SKM-1 (cell line): ENCODE data around the gene ZBTB40.

Experiments
- DNase-seq: peaks from one replicate; lab custom pipeline; 2025; ENCODE audit not compliant: unreplicated experiment; lab: John Stamatoyannopoulos, UW

Gene ZBTB40

DNA sequence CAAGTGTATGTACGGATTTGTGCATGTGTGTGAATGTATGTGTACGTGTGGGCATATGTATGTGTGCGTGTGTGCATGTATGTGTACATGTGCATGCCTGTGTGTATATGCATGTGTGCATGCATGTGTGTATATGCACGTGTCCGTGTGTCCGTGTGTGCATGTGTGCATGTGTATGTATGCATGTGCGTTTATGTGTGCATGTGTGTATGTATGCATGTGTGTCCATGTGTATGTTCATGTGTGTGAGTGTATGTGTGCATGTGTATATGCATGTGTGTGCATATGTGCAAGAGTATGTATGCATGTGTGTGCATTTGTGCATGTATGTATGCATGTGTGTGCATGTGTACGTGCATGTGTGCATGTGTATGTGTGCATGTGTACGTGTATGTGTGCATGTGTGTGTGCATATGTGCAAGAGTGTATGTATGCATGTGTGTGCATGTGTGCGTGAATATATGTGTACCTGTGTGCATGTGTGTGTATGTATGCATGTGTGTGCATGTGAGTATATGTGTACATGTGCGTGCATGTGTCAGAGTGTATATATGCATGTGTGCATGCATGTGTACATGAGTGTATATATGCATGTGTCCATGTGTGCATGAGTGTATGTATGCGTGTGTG is 127.2 kb downstream of the ZBTB40 start:
- no peak for DNase-seq

DNA sequence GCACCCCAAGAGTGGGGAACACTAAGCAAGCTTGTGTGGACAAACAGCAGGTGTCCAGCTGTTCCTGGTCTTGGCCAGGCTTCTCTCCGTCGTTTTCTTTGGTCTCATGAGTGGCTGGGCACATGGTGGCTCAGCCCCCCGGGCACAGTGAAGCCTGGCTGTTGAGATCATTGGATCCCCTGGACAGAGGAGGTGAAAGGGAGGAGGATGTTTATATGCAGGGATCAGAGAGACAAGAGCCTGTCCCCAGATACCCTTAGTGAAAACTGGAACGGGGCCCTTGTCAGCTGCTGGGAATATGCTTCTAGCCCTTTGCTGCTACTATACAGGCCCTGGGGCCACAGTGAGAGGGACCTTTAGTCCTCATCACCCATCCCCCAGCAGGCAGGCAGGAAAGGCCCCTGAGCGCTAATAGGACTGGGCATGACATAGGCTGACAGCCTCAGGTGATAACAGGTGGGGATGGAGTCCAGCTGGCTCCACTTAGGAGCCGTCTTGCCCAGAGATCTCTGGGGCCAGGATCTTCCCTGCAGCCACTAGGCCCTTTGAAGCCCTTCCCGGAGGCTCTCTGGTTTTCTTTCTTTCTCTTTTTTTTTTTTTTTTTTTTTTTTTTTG is 128.0 kb downstream of the ZBTB40 start:
- no peak for DNase-seq
